Upper lobe of left lung (tissue), 6 donors: ENCODE data around the gene DOCK10. TPM values are rescaled to one million over a fixed set of nuclear protein-coding genes. Genes with fewer than 3 reads are reported as not detected.

Experiments used
- ATAC-seq, 2 donors: fragments of 200-7000 bp; cut with Tn5 transposase; one replicate each; pipeline ENCODE4 v1.9.1; 2022; ENCODE audit warnings: mild to moderate bottlenecking in 2 of 2, moderate library complexity in 2 of 2; ENCODE audit not compliant: low FRiP score in 2 of 2
- DNase-seq, 2 donors: peaks; one replicate each; pipeline ENCODE4 v3.0.0-alpha.2; 2019 to 2020
- H3K27ac ChIP-seq, 4 donors: fragments of 200-600 bp; sonication (generic); one replicate each; pipeline ENCODE4 v1.5.1; 2016 to 2019
- H3K27me3 ChIP-seq, 4 donors: fragments of 200-600 bp; sonication (generic); one replicate each; pipeline ENCODE4 v1.5.1; 2017 to 2019
- H3K36me3 ChIP-seq, 4 donors: fragments of 200-600 bp; sonication (generic); one replicate each; pipeline ENCODE4 v1.5.1; 2016 to 2019
- H3K4me1 ChIP-seq, 4 donors: fragments of 200-600 bp; sonication (generic); one replicate each; pipeline ENCODE4 v1.5.1; 2018 to 2019
- H3K4me3 ChIP-seq, 4 donors: fragments of 200-600 bp; sonication (generic); one replicate each; pipeline ENCODE4 v1.5.1; 2017 to 2019; ENCODE audit warnings: mild to moderate bottlenecking in 2 of 4, moderate library complexity in 1 of 4
- H3K9me3 ChIP-seq, 4 donors: fragments of 200-600 bp; sonication (generic); one replicate each; pipeline ENCODE4 v1.5.1; 2018 to 2019
- EP300 ChIP-seq, 4 donors: sonication (generic); formaldehyde crosslinking; IDR thresholded peaks; one replicate each; pipeline ENCODE4 v1.5.1; 2017; ENCODE audit warnings: antibody characterized with exemption in 4 of 4, control low read depth in 2 of 4
- POLR2A ChIP-seq, 4 donors: fragments of 450-650 bp; IDR thresholded peaks; one replicate each; pipeline ENCODE4 v1.5.1; 2016 to 2017; ENCODE audit warnings: antibody characterized with exemption in 4 of 4, mild to moderate bottlenecking in 2 of 4
- POLR2AphosphoS5 ChIP-seq, 2 donors: sonication (generic); formaldehyde crosslinking; IDR thresholded peaks; one replicate each; pipeline ENCODE4 v1.5.1; 2017; ENCODE audit warnings: antibody characterized with exemption in 2 of 2
- WGBS, 2 donors: methylation state at CpG; one replicate each; pipeline ENCODE4 v1.1.5; 2017 to 2018; 5-methylcytosine and 5-hydroxymethylcytosine counted together
- total RNA-seq, 6 donors: library from RNA; depleted of rRNA in 4 of 6; stranded (reverse); fragments of >200 nt in 4 of 6; gene quantifications; one replicate each; pipeline versions ENCODE4 v1.1.0 to v1.2.1, GENCODE V29; 2016 to 2021
- TF ChIP-seq, protein P1 (sequence below), 6 experiments: fragments of 450-650 bp in 4 of 6; fragments of 200-600 bp in 2 of 6; sonication (generic) in 2 of 6; IDR thresholded peaks; one replicate each; pipeline ENCODE4 v1.5.1; 2016 to 2019; ENCODE audit warnings: antibody characterized with exemption in 6 of 6
- donor health status: DM: no; HTN: no; CAD: no; lungs with moderate emphysema.
- donor health status: DM: no; HTN: yes; CAD: no; lungs with severe emphysema.

Gene DOCK10
- total RNA-seq, 6 donors from 2014 or later = 17.6 to 127 (median 39.9) TPM

DNA sequence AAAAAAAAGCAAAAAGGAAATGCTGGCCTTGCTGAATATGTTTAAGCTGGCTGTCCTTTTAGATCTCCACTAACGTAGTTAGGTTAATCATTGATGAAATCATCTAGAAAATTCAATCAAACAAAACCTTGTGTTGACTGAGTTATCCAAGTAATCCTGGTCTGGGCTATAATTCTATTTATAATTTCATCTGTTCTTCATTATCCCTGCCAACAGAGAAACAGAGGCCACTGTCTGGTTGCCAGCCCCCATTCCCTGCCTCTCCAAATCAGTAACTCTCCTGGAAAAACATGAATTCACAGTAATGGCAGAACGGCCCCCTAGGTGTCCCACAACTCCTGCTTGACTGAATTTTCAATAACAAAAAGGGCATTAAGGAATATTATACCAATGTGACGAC is 24.6 kb downstream of the DOCK10 start:
- no peak for TF ChIP-seq POLR2A (IDR thresholded peaks at IDR 0.05)
- no peak for TF ChIP-seq EP300 (IDR thresholded peaks at IDR 0.05)
- no peak for TF ChIP-seq POLR2AphosphoS5 (IDR thresholded peaks at IDR 0.05)
- TF ChIP-seq, protein P1, sequence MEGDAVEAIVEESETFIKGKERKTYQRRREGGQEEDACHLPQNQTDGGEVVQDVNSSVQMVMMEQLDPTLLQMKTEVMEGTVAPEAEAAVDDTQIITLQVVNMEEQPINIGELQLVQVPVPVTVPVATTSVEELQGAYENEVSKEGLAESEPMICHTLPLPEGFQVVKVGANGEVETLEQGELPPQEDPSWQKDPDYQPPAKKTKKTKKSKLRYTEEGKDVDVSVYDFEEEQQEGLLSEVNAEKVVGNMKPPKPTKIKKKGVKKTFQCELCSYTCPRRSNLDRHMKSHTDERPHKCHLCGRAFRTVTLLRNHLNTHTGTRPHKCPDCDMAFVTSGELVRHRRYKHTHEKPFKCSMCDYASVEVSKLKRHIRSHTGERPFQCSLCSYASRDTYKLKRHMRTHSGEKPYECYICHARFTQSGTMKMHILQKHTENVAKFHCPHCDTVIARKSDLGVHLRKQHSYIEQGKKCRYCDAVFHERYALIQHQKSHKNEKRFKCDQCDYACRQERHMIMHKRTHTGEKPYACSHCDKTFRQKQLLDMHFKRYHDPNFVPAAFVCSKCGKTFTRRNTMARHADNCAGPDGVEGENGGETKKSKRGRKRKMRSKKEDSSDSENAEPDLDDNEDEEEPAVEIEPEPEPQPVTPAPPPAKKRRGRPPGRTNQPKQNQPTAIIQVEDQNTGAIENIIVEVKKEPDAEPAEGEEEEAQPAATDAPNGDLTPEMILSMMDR (IDR thresholded peaks at IDR 0.05) = no peak
- Histone ChIP-seq H3K4me3 (no peak overlapping the region), H3K4me1 (peaks cover 0 to 3% (median 0%) of the 10 kb centered on the region in 4 donors), H3K27ac (no peak overlapping the region), H3K9me3 (no peaks in the 10 kb centered on the region), H3K36me3 (no peaks in the 10 kb centered on the region), H3K27me3 (no peaks in the 10 kb centered on the region)
- DNase-seq (no peak), ATAC-seq (no peak)
- WGBS, 2 donors = 66 to 76% methylated on average over 3 of the region's 3 CpGs

DNA sequence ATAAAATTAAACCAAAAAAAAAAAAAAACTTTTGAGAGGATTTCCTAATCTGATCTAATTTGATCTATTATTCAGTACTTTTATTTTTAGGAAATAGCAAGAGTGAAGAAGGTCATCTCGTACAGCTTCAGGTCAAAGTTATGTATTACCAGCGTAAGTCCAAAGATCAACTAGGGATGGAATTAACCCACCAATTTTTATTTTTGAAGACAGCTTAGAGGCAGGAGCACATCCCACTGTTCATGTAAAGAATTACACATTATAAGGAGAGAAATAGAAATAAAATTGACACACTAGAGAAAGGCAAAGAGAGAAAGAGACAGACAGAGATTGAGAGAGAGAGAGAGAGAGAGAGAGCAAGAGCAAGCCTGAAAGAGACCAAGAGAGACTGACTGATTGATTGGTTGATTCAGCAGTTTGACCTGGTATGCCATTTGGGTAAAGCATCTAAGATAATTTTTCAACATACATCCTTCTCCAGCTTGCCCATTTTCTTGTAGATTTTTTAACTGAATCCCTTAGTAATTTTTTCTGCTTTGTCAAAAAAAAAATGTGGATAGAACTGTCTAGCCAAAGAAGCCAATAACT is 25.1 kb downstream of the DOCK10 start:
- no peak overlapping the region for H3K27ac ChIP-seq
- H3K9me3 ChIP-seq = no peaks in the 10 kb centered on the region
- no peaks in the 10 kb centered on the region for H3K36me3 ChIP-seq
- peaks cover 0 to 3% (median 0%) of the 10 kb centered on the region in 4 donors for H3K4me1 ChIP-seq
- WGBS, 2 donors = 69 to 84% methylated on average over 2 of the region's 2 CpGs
- no peak for TF ChIP-seq POLR2A (IDR thresholded peaks at IDR 0.05)
- no peak for TF ChIP-seq EP300 (IDR thresholded peaks at IDR 0.05)
- TF ChIP-seq, protein P1 (IDR thresholded peaks at IDR 0.05) = no peak
- TF ChIP-seq POLR2AphosphoS5 (IDR thresholded peaks at IDR 0.05) = no peak
- ATAC-seq = no peak
- no peak for DNase-seq
- H3K4me3 ChIP-seq = no peak overlapping the region
- no peaks in the 10 kb centered on the region for H3K27me3 ChIP-seq

DNA sequence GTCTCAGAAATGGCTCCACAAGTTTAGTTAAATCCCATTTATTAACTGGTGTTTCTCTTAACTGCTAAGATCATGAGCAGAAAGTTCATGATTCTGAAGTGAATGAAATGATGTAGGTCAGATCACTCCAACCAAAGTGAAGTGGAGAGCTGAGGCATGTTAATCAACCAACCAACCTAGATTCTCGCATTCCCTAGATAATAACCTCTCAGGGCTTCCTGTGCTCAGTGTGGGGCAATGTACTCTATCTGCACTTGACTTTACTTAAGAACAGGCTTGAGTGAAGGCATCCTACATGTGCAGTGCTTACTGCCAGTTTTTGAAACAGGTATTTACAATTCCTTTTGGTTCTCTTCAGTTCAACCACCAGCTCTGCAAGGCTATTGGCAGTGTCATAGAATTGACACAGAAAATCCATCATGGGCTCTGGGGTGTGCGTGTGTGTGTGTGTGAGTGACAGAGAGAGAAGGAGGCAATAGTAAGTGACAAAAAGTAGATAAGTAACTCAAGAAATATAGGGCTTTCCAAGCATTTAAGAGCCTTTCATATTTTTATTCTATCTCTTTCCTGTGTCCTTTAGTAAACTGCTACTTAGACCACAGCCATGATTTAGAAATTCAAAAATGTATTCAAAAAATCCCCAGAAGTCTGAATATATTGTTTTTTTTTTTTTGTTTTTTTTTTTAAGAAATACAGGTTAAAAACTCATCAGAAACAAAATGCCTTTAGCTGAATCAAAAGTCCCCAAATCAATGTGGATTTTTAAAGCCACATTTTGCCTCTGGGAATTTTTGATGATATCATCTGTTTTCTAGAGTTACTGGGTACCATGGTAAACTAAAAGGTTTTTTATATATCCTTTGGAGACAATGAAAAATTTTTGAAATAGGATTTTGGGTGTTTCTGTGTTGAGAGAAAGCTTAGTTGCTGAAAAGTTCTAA is 28.6 kb downstream of the DOCK10 start:
- TF ChIP-seq EP300 (IDR thresholded peaks at IDR 0.05) = peak in 2 of 4 donors; percentile 57 to 73
- TF ChIP-seq, protein P1 (IDR thresholded peaks at IDR 0.05) = no peak
- TF ChIP-seq POLR2AphosphoS5 (IDR thresholded peaks at IDR 0.05) = peak; percentile 36 to 66
- DNase-seq = peak in 1 of 2 donors; percentile 53
- Histone ChIP-seq H3K9me3 (no peaks in the 10 kb centered on the region), H3K4me1 (peaks cover 0 to 3% (median 0%) of the 10 kb centered on the region in 4 donors), H3K4me3 (no peak overlapping the region), H3K36me3 (no peaks in the 10 kb centered on the region), H3K27me3 (no peaks in the 10 kb centered on the region), H3K27ac (no peak overlapping the region)
- 62 to 66% methylated on average over 2 of the region's 2 CpGs for WGBS, 2 donors
- peak; percentile 64 to 95 for ATAC-seq

DNA sequence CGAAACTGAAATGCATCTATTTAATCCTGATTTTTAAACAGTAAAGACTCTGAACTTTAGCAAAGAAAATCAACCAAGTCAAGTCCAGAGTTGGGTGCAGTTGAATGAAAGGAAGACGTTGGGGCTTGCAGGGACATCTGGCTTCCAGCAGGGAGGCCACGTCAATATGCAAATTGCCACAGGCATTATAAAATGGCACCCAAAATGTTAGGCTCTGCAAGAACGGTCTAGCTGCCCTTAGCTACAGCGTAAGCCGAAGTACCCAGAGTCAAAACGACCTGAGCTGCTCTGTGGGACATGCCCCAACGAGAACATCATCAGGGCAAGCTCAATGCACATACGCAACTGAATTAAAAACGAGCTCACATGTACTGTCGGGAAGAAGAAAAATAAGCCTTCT is 30.7 kb downstream of the DOCK10 start:
- TF ChIP-seq POLR2AphosphoS5 (IDR thresholded peaks at IDR 0.05) = no peak
- TF ChIP-seq EP300 (IDR thresholded peaks at IDR 0.05) = no peak
- TF ChIP-seq POLR2A (IDR thresholded peaks at IDR 0.05) = no peak
- TF ChIP-seq, protein P1 (IDR thresholded peaks at IDR 0.05) = no peak
- H3K27me3 ChIP-seq = no peaks in the 10 kb centered on the region

More for the DNA sequence above, 30.7 kb downstream of the DOCK10 start:
- no peak for ATAC-seq
- 85 to 88% methylated on average over 10 to 11 of the region's 11 CpGs for WGBS, 2 donors
- no peak overlapping the region for H3K4me3 ChIP-seq
- no peak overlapping the region for H3K27ac ChIP-seq
- no peak for DNase-seq
- no peaks in the 10 kb centered on the region for H3K36me3 ChIP-seq
- H3K4me1 ChIP-seq = peaks cover 0 to 3% (median 0%) of the 10 kb centered on the region in 4 donors
- no peaks in the 10 kb centered on the region for H3K9me3 ChIP-seq
